Natural killer cell (primary cell): ENCODE results near the gene JAKMIP1. TPM values are rescaled to one million over a fixed set of nuclear protein-coding genes. Genes with fewer than 3 reads are reported as not detected.

Experiments
- ATAC-seq, 3 donors: fragments of 150-1000 bp in 2 of 3; fragments of 200-7000 bp in 1 of 3; cut with Tn5 transposase; 1 replicate in 1 of 3; 2 replicates in 2 of 3; pipeline ENCODE4 v1.10.0; 2021; ENCODE audit warnings: mild to moderate bottlenecking in 2 of 3, moderate library complexity in 2 of 3
- DNase-seq, 2 donors: peaks; one replicate each; pipeline versions ENCODE4 v3.0.0 to v3.0.0-alpha.2; 2013 to 2021; ENCODE audit warnings: mixed read lengths in 1 of 2
- H3K27ac ChIP-seq: one replicate; pipeline ENCODE4 v1.5.1; 2013; ENCODE audit warnings: mild to moderate bottlenecking, low read length
- H3K27me3 ChIP-seq: one replicate; pipeline ENCODE4 v1.6.1; 2013; ENCODE audit warnings: low read length; ENCODE audit not compliant: control insufficient read depth, insufficient read depth
- H3K36me3 ChIP-seq: one replicate; pipeline ENCODE4 v1.6.1; 2013; ENCODE audit warnings: low read length; ENCODE audit not compliant: control insufficient read depth, insufficient read depth
- H3K4me1 ChIP-seq: one replicate; pipeline ENCODE4 v1.6.1; 2013; ENCODE audit warnings: low read length; ENCODE audit not compliant: control insufficient read depth, insufficient read depth
- H3K4me3 ChIP-seq: one replicate; pipeline ENCODE4 v1.5.1; 2013; ENCODE audit warnings: low read length
- H3K9me3 ChIP-seq: one replicate; pipeline ENCODE4 v1.6.1; 2013; ENCODE audit warnings: low read length; ENCODE audit not compliant: control insufficient read depth, insufficient read depth
- H3K27ac Mint-ChIP-seq, 2 donors: one replicate each; pipeline ENCODE4 v1.8.0; 2022; ENCODE audit warnings: mild to moderate bottlenecking in 2 of 2, mixed read lengths in 2 of 2, moderate library complexity in 1 of 2
- H3K27me3 Mint-ChIP-seq, 2 donors: one replicate each; pipeline ENCODE4 v1.8.0; 2022; ENCODE audit warnings: low read depth in 2 of 2, mixed read lengths in 2 of 2
- H3K36me3 Mint-ChIP-seq: one replicate; pipeline ENCODE4 v1.8.0; 2022; ENCODE audit warnings: mixed read lengths
- H3K4me1 Mint-ChIP-seq, 2 donors: one replicate each; pipeline ENCODE4 v1.8.0; 2022; ENCODE audit warnings: mixed read lengths in 2 of 2
- H3K4me3 Mint-ChIP-seq: one replicate; pipeline ENCODE4 v1.8.0; 2022; ENCODE audit warnings: mild to moderate bottlenecking, moderate library complexity, mixed read lengths
- H3K9me3 Mint-ChIP-seq, 2 donors: one replicate each; pipeline ENCODE4 v1.8.0; 2022; ENCODE audit warnings: mixed read lengths in 2 of 2
- CTCF ChIP-seq: fragments of 200-600 bp; IDR thresholded peaks from one replicate; pipeline ENCODE4 v1.8.0; 2022; ENCODE audit warnings: antibody characterized with exemption
- WGBS: methylation state at CpG from one replicate; pipeline ENCODE4 v1.1.7; 2013; ENCODE audit warnings: missing lambda C conversion rate; ENCODE audit not compliant: insufficient coverage; 5-methylcytosine and 5-hydroxymethylcytosine counted together
- intact Hi-C: fragments of 100-400 bp; cut with micrococcal nuclease; formaldehyde crosslinking; loops from one replicate; pipeline ENCODE4 v1.14.2; 2022
- total RNA-seq, 4 donors: library from RNA; stranded (reverse); fragments of 120-200 nt in 1 of 4; gene quantifications; one replicate each; pipeline versions ENCODE4 v1.2.3 to v1.2.4, GENCODE V29; 2013 to 2022

JAKMIP1 gene
- total RNA-seq, 3 donors from 2014 or later (not counting 1 experiment from before 2014, with no cell fraction given): 8.8 to 21.8 (median 16.4) TPM

- Mint-ChIP-seq H3K27me3 (peaks cover 7 to 8% of the 10 kb centered on the region in 2 donors), H3K9me3 (no peaks in the 10 kb centered on the region), H3K36me3 (no peaks in the 10 kb centered on the region), H3K4me1 (no peaks in the 10 kb centered on the region), H3K27ac (no peak overlapping the region), H3K4me3 (no peak overlapping the region)
- DNase-seq (no peak), ATAC-seq (no peak)
- no peaks in the 10 kb centered on the region for H3K9me3 ChIP-seq
- 94% methylated on average over 30 of the region's 30 CpGs for WGBS
- no peak for TF ChIP-seq CTCF
- no peak overlapping the region for H3K4me3 ChIP-seq
- intact Hi-C loops: no loop called here
- H3K27me3 ChIP-seq: no peaks in the 10 kb centered on the region
- no peaks in the 10 kb centered on the region for H3K36me3 ChIP-seq
- H3K4me1 ChIP-seq: no peaks in the 10 kb centered on the region
- no peak overlapping the region for H3K27ac ChIP-seq
These were observed 177.6 kb downstream of the JAKMIP1 start for GRCh38 chr4:6022607-6023288.

- Mint-ChIP-seq H3K4me1 (no peaks in the 10 kb centered on the region), H3K27ac (no peak overlapping the region), H3K9me3 (no peaks in the 10 kb centered on the region), H3K36me3 (no peaks in the 10 kb centered on the region), H3K27me3 (peaks cover 7 to 10% of the 10 kb centered on the region in 2 donors), H3K4me3 (no peak overlapping the region)
- intact Hi-C loops: no loop called here
- H3K9me3 ChIP-seq: no peaks in the 10 kb centered on the region
- no peaks in the 10 kb centered on the region for H3K27me3 ChIP-seq
- H3K27ac ChIP-seq: no peak overlapping the region
- H3K36me3 ChIP-seq: no peaks in the 10 kb centered on the region
- no peak for TF ChIP-seq CTCF
- H3K4me1 ChIP-seq: no peaks in the 10 kb centered on the region
- 83% methylated on average over 19 of the region's 20 CpGs for WGBS
- H3K4me3 ChIP-seq: no peak overlapping the region
- DNase-seq (no peak), ATAC-seq (no peak)
These were observed 178.3 kb downstream of the JAKMIP1 start for GRCh38 chr4:6021831-6022606.

- Histone ChIP-seq H3K4me1 (no peaks in the 10 kb centered on the region), H3K27ac (no peak overlapping the region), H3K9me3 (no peaks in the 10 kb centered on the region), H3K4me3 (no peak overlapping the region), H3K27me3 (no peaks in the 10 kb centered on the region), H3K36me3 (no peaks in the 10 kb centered on the region)
- WGBS: 92% methylated on average over 8 of the region's 8 CpGs
- no peak for DNase-seq
- Mint-ChIP-seq H3K4me3 (no peak overlapping the region), H3K4me1 (no peaks in the 10 kb centered on the region), H3K27ac (no peak overlapping the region), H3K27me3 (peaks cover 5 to 10% of the 10 kb centered on the region in 2 donors), H3K9me3 (no peaks in the 10 kb centered on the region), H3K36me3 (no peaks in the 10 kb centered on the region)
- intact Hi-C loops: no loop called here
- no peak for ATAC-seq
- TF ChIP-seq CTCF: no peak
These were observed 179.7 kb downstream of the JAKMIP1 start for GRCh38 chr4:6020613-6021012.
